Stomach (tissue), 9 donors: ENCODE measurements around the gene ERC2. TPM values are rescaled to one million over a fixed set of nuclear protein-coding genes. Genes with fewer than 3 reads are reported as not detected.

ENCODE experiments used
- DNase-seq, 2 donors: peaks; one replicate each; pipeline versions ENCODE4 v3.0.0 to v3.0.0-alpha.2; 2013 to 2019
- H3K27ac ChIP-seq, 5 donors: fragments of 200-600 bp in 4 of 5; sonication (generic) in 4 of 5; one replicate each; pipeline ENCODE4 v1.5.1; 2013 to 2019; ENCODE audit warnings: mild to moderate bottlenecking in 1 of 5, moderate library complexity in 1 of 5
- H3K27me3 ChIP-seq, 3 donors: fragments of 200-600 bp; sonication (generic); one replicate each; pipeline ENCODE4 v1.5.1; 2017 to 2019; ENCODE audit warnings: mixed run types in 1 of 3
- H3K36me3 ChIP-seq, 4 donors: fragments of 200-600 bp; sonication (generic); 1 replicate in 3 of 4; 2 replicates in 1 of 4; pipeline ENCODE4 v1.5.1; 2016 to 2019
- H3K4me1 ChIP-seq, 4 donors: fragments of 200-600 bp; sonication (generic); one replicate each; pipeline ENCODE4 v1.5.1; 2016 to 2019
- H3K4me3 ChIP-seq, 4 donors: fragments of 200-600 bp; sonication (generic) in 3 of 4; one replicate each; pipeline ENCODE4 v1.5.1; 2016 to 2019; ENCODE audit warnings: mild to moderate bottlenecking in 1 of 4
- H3K9me3 ChIP-seq, 4 donors: fragments of 200-600 bp; sonication (generic); one replicate each; pipeline ENCODE4 v1.5.1; 2016 to 2019
- CTCF ChIP-seq, 7 experiments: fragments of 450-650 bp in 4 of 7; fragments of 200-600 bp in 3 of 7; sonication (generic) in 3 of 7; IDR thresholded peaks; one replicate each; pipeline ENCODE4 v1.5.1; 2016 to 2019; ENCODE audit warnings: antibody characterized with exemption in 7 of 7, control low read depth in 2 of 7, mild to moderate bottlenecking in 1 of 7
- EP300 ChIP-seq: sonication (generic); formaldehyde crosslinking; IDR thresholded peaks from one replicate; pipeline ENCODE4 v1.6.1; 2017; ENCODE audit warnings: antibody characterized with exemption
- POLR2A ChIP-seq, 4 donors: fragments of 450-650 bp; IDR thresholded peaks; one replicate each; pipeline ENCODE4 v1.6.1; 2016; ENCODE audit warnings: antibody characterized with exemption in 4 of 4, control low read depth in 2 of 4, mild to moderate bottlenecking in 1 of 4, moderate library complexity in 1 of 4
- POLR2AphosphoS5 ChIP-seq, 3 donors: sonication (generic); formaldehyde crosslinking; IDR thresholded peaks; one replicate each; pipeline ENCODE4 v1.6.1; 2016; ENCODE audit warnings: antibody characterized with exemption in 3 of 3
- WGBS, 5 donors: extraction: QIAGEN DNeasy Blood & Tissue Kit in 3 of 5; methylation state at CpG; one replicate each; pipeline versions ENCODE4 v1.1.5 to v1.1.7; 2013 to 2018; 5-methylcytosine and 5-hydroxymethylcytosine counted together
- intact Hi-C: fragments of 100-400 bp; cut with DNase I; formaldehyde crosslinking; loops from one replicate; pipeline ENCODE4 v1.15.1; 2023; ENCODE audit warnings: low total_unique reads
- polyA plus RNA-seq, 3 donors: library from polyadenylated mRNA; stranded (reverse); fragments of 200-250 nt; gene quantifications; one replicate each; pipeline ENCODE4 v1.2.3, GENCODE V29; 2013
- total RNA-seq, 5 donors: library from RNA; depleted of rRNA; stranded (reverse); fragments of >200 nt; gene quantifications; one replicate each; pipeline versions ENCODE4 v1.1.0 to v1.2.3, GENCODE V29; 2014 to 2016
- donor health status: healthy with polysubstance abuse.
- donor health status: Bipolar disorder and iron deficiency.
- donor health status: healthy.

Gene ERC2
- total and polyA plus RNA-seq, 8 donors, result 0.43 to 3.1 (median 1.3) TPM; not detected in 2

- Histone ChIP-seq H3K36me3 (no peaks in the 10 kb centered on the region), H3K4me1 (no peaks in the 10 kb centered on the region), H3K27ac (no peak overlapping the region), H3K27me3 (no peaks in the 10 kb centered on the region), H3K9me3 (no peaks in the 10 kb centered on the region), H3K4me3 (no peak overlapping the region)
- intact Hi-C loops, result no loop called here
- 73 to 80% (median 80%) methylated on average over 3 of the region's 3 CpGs for WGBS, 5 donors
- no peak for DNase-seq
- TF ChIP-seq POLR2A (IDR thresholded peaks at IDR 0.05), result no peak
- no peak for TF ChIP-seq POLR2AphosphoS5 (IDR thresholded peaks at IDR 0.05)
- no peak for TF ChIP-seq EP300
- no peak for TF ChIP-seq CTCF (IDR thresholded peaks at IDR 0.05)
Observed at GRCh38 chr3:56383092-56383491, 85.2 kb downstream of the ERC2 start.

GRCh38 chr3:56379723-56380287, 88.5 kb downstream of the ERC2 start:
- TF ChIP-seq POLR2A (IDR thresholded peaks at IDR 0.05) (no peak), POLR2AphosphoS5 (IDR thresholded peaks at IDR 0.05) (no peak), EP300 (no peak), CTCF (IDR thresholded peaks at IDR 0.05) (no peak)
- intact Hi-C loops, result no loop called here
- 53 to 62% (median 55%) methylated on average over 7 of the region's 7 CpGs for WGBS, 5 donors
- H3K4me1 ChIP-seq, result no peaks in the 10 kb centered on the region
- H3K27me3 ChIP-seq, result no peaks in the 10 kb centered on the region
- no peak overlapping the region for H3K4me3 ChIP-seq
- no peak overlapping the region for H3K27ac ChIP-seq
- peaks cover 2 to 25% (median 6%) of the 10 kb centered on the region in 4 donors for H3K9me3 ChIP-seq
- no peaks in the 10 kb centered on the region for H3K36me3 ChIP-seq
- DNase-seq, result peak in 1 of 2 donors; percentile 12

- Histone ChIP-seq H3K27me3 (no peaks in the 10 kb centered on the region), H3K4me3 (no peak overlapping the region), H3K27ac (no peak overlapping the region), H3K9me3 (peaks cover 2 to 25% (median 6%) of the 10 kb centered on the region in 4 donors), H3K4me1 (no peaks in the 10 kb centered on the region), H3K36me3 (no peaks in the 10 kb centered on the region)
- no peak for DNase-seq
- intact Hi-C loops, result no loop called here
- WGBS, 5 donors, result 80 to 87% (median 85%) methylated on average over 3 of the region's 3 CpGs
- no peak for TF ChIP-seq EP300
Observed at GRCh38 chr3:56375654-56376053, 92.6 kb downstream of the ERC2 start.

- no peak overlapping the region for H3K4me3 ChIP-seq
- no peak overlapping the region for H3K27ac ChIP-seq
- no peaks in the 10 kb centered on the region for H3K4me1 ChIP-seq
- WGBS, 5 donors, result 55 to 85% (median 73%) methylated on average over 1 of the region's 1 CpG
- no peaks in the 10 kb centered on the region for H3K27me3 ChIP-seq
- TF ChIP-seq EP300 (no peak), POLR2AphosphoS5 (IDR thresholded peaks at IDR 0.05) (no peak), CTCF (IDR thresholded peaks at IDR 0.05) (no peak), POLR2A (IDR thresholded peaks at IDR 0.05) (no peak)
- H3K36me3 ChIP-seq, result no peaks in the 10 kb centered on the region
- DNase-seq, result no peak
- intact Hi-C loops, result no loop called here
- peaks cover 2 to 25% (median 6%) of the 10 kb centered on the region in 4 donors for H3K9me3 ChIP-seq
Observed at GRCh38 chr3:56373386-56373785, 94.9 kb downstream of the ERC2 start.

- 69 to 88% (median 76%) methylated on average over 3 of the region's 3 CpGs for WGBS, 5 donors
- peaks cover 0 to 3% (median under 1%) of the 10 kb centered on the region in 4 donors for H3K4me1 ChIP-seq
Observed at GRCh38 chr3:56370991-56371775, 97.1 kb downstream of the ERC2 start.

More at GRCh38 chr3:56370991-56371775, 97.1 kb downstream of the ERC2 start:
- TF ChIP-seq POLR2AphosphoS5 (IDR thresholded peaks at IDR 0.05), result no peak
- TF ChIP-seq CTCF (IDR thresholded peaks at IDR 0.05), result no peak
- no peak for TF ChIP-seq EP300
- TF ChIP-seq POLR2A (IDR thresholded peaks at IDR 0.05), result no peak
- H3K27me3 ChIP-seq, result no peaks in the 10 kb centered on the region
- intact Hi-C loops, result no loop called here
- H3K36me3 ChIP-seq, result no peaks in the 10 kb centered on the region
- peaks cover 0 to 13% (median 5%) of the 10 kb centered on the region in 4 donors for H3K9me3 ChIP-seq
- H3K4me3 ChIP-seq, result no peak overlapping the region
- no peak for DNase-seq
- H3K27ac ChIP-seq, result no peak overlapping the region
